IMR-90 (cell line): ENCODE results near the gene CNDP1. TPM values are rescaled to one million over a fixed set of nuclear protein-coding genes. Genes with fewer than 3 reads are reported as not detected.

Experiments used
- ATAC-seq: fragments of 200-7000 bp; cut with Tn5 transposase; 2 replicates; pipeline ENCODE4 v1.9.1; 2020; ENCODE audit warnings: low read depth, mild to moderate bottlenecking, moderate library complexity
- BruUV-seq: library from RNA; stranded (reverse); fragments of 400-500 nt; replicated peaks from 2 replicates; lab custom pipeline; 2021; lab: Mats Ljungman, UMichigan
- CTCF ChIA-PET: fragments of 300-600 bp; formaldehyde crosslinking; extraction: SDS; loops from one replicate; lab custom pipeline; 2021; ENCODE audit warnings: antibody characterized with exemption; lab: Yijun Ruan, JAX
- POLR2A ChIA-PET: fragments of 300-600 bp; sonication (Branson Sonifier 250); formaldehyde crosslinking; loops from one replicate; lab custom pipeline; 2022; ENCODE audit warnings: antibody characterized with exemption; ENCODE audit not compliant: unreplicated experiment; lab: Charles Lee
- DNase-seq: peaks from one replicate; pipeline ENCODE4 v3.0.0; 2013
- H2AFZ ChIP-seq: replicated peaks from 2 replicates; pipeline ENCODE3; 2013; ENCODE audit warnings: low read length, mild to moderate bottlenecking; ENCODE audit not compliant: poor library complexity
- H2AK5ac ChIP-seq: 2 replicates; pipeline ENCODE4 v1.6.1; 2013; ENCODE audit warnings: low read depth, low read length, inconsistent platforms
- H2AK9ac ChIP-seq: replicated peaks from 2 replicates; pipeline ENCODE3; 2013; ENCODE audit warnings: mild to moderate bottlenecking, low read depth, low read length, moderate library complexity; ENCODE audit not compliant: poor library complexity
- H2BK120ac ChIP-seq: 2 replicates; pipeline ENCODE4 v1.6.1; 2013; ENCODE audit warnings: low read depth, low read length, inconsistent platforms
- H2BK15ac ChIP-seq: 3 replicates; pipeline ENCODE4 v1.6.1; 2013; ENCODE audit warnings: low read depth, low read length, inconsistent platforms
- H2BK20ac ChIP-seq: 2 replicates; pipeline ENCODE4 v1.6.1; 2013; ENCODE audit warnings: low read depth, mild to moderate bottlenecking, inconsistent platforms, low read length, moderate library complexity
- H2BK5ac ChIP-seq: 2 replicates; pipeline ENCODE4 v1.6.1; 2013; ENCODE audit warnings: mild to moderate bottlenecking, low read depth, low read length, inconsistent platforms; ENCODE audit not compliant: poor library complexity, severe bottlenecking
- H3K14ac ChIP-seq: replicated peaks from 2 replicates; pipeline ENCODE4 v1.6.1; 2013; ENCODE audit warnings: low read depth, low read length, inconsistent platforms
- H3K18ac ChIP-seq: 2 replicates; pipeline ENCODE4 v1.6.1; 2013; ENCODE audit warnings: low read depth, low read length, control low read depth
- H3K23ac ChIP-seq: 2 replicates; pipeline ENCODE4 v1.6.1; 2013; ENCODE audit warnings: low read depth, low read length, inconsistent platforms
- H3K27ac ChIP-seq: 2 replicates; pipeline ENCODE4 v1.5.1; 2013; ENCODE audit warnings: mild to moderate bottlenecking, control low read depth, low read length; ENCODE audit not compliant: insufficient read depth
- H3K27me3 ChIP-seq: 2 replicates; pipeline ENCODE4 v1.6.1; 2013; ENCODE audit warnings: low read length; ENCODE audit not compliant: control insufficient read depth, insufficient read depth
- H3K36me3 ChIP-seq: 2 replicates; pipeline ENCODE4 v1.6.1; 2013; ENCODE audit warnings: low read length, mixed read lengths; ENCODE audit not compliant: control insufficient read depth, insufficient read depth
- H3K4ac ChIP-seq: 2 replicates; pipeline ENCODE4 v1.6.1; 2013; ENCODE audit warnings: low read depth, low read length, inconsistent platforms
- H3K4me1 ChIP-seq: 2 replicates; pipeline ENCODE4 v1.6.1; 2013; ENCODE audit warnings: low read length, mixed read lengths; ENCODE audit not compliant: control insufficient read depth, insufficient read depth
- H3K4me2 ChIP-seq: 2 replicates; pipeline ENCODE4 v1.6.1; 2013; ENCODE audit warnings: low read depth, mild to moderate bottlenecking, control low read depth, low read length, moderate library complexity
- H3K4me3 ChIP-seq: 2 replicates; pipeline ENCODE4 v1.5.1; 2013; ENCODE audit warnings: low read depth, mild to moderate bottlenecking, control low read depth, low read length, moderate library complexity; ENCODE audit not compliant: insufficient read depth
- H3K56ac ChIP-seq: 2 replicates; pipeline ENCODE4 v1.6.1; 2013; ENCODE audit warnings: low read length, inconsistent platforms; ENCODE audit not compliant: insufficient read depth; ENCODE audit errors: extremely low read depth
- H3K79me1 ChIP-seq, 2 experiments: 2 replicates each; pipeline ENCODE4 v1.6.1; 2013; ENCODE audit warnings: low read length in 2 of 2, inconsistent platforms in 1 of 2, low read depth in 1 of 2
- H3K9ac ChIP-seq: 2 replicates; pipeline ENCODE4 v1.6.1; 2013; ENCODE audit warnings: low read depth, low read length, control low read depth
- H3K9me1 ChIP-seq: 2 replicates; pipeline ENCODE4 v1.6.1; 2013; ENCODE audit warnings: low read length, inconsistent platforms; ENCODE audit not compliant: insufficient read depth
- H3K9me3 ChIP-seq: 2 replicates; pipeline ENCODE4 v1.6.1; 2013; ENCODE audit warnings: low read length; ENCODE audit not compliant: control insufficient read depth, insufficient read depth
- H4K20me1 ChIP-seq: 2 replicates; pipeline ENCODE4 v1.6.1; 2013; ENCODE audit warnings: low read length, inconsistent platforms; ENCODE audit not compliant: insufficient read depth
- H4K5ac ChIP-seq: 2 replicates; pipeline ENCODE4 v1.6.1; 2013; ENCODE audit warnings: mild to moderate bottlenecking, low read depth, low read length, control low read depth
- H4K8ac ChIP-seq, 2 experiments: 2 replicates each; pipeline ENCODE4 v1.6.1; 2013; ENCODE audit warnings: low read depth in 2 of 2, low read length in 2 of 2, control low read depth in 1 of 2, inconsistent platforms in 1 of 2
- H4K91ac ChIP-seq: 2 replicates; pipeline ENCODE4 v1.6.1; 2013; ENCODE audit warnings: low read depth, low read length, inconsistent platforms; ENCODE audit not compliant: insufficient read depth
- BHLHE40 ChIP-seq: fragments of 150-350 bp; IDR thresholded peaks from 2 replicates; pipeline ENCODE4 v1.6.1; 2016; ENCODE audit warnings: mild to moderate bottlenecking, low read depth, low read length
- CEBPB ChIP-seq: IDR thresholded peaks from 2 replicates; pipeline ENCODE4 v1.6.1; 2012; ENCODE audit warnings: low read depth, low read length, improper control_type of control experiment
- CHD1 ChIP-seq: IDR thresholded peaks from 2 replicates; pipeline ENCODE4 v1.6.1; 2012; ENCODE audit warnings: low read depth, low read length, improper control_type of control experiment
- FOS ChIP-seq: fragments of 150-350 bp; IDR thresholded peaks from 2 replicates; pipeline ENCODE4 v1.6.1; 2016; ENCODE audit warnings: low read depth, low read length
- MAFK ChIP-seq: IDR thresholded peaks from 2 replicates; pipeline ENCODE4 v1.6.1; 2012; ENCODE audit warnings: low read depth, low read length, improper control_type of control experiment
- MAZ ChIP-seq: IDR thresholded peaks from 2 replicates; pipeline ENCODE4 v1.6.1; 2012; ENCODE audit warnings: low read depth, mild to moderate bottlenecking, low read length, improper control_type of control experiment, moderate library complexity, borderline replicate concordance
- MXI1 ChIP-seq: IDR thresholded peaks from 2 replicates; pipeline ENCODE4 v1.6.1; 2012; ENCODE audit warnings: low read depth, mild to moderate bottlenecking, low read length, moderate library complexity, borderline replicate concordance
- NFE2L2 ChIP-seq: fragments of 150-350 bp; IDR thresholded peaks from 2 replicates; pipeline ENCODE4 v1.6.1; 2016; ENCODE audit warnings: low read depth, mild to moderate bottlenecking, low read length
- POLR2A ChIP-seq: IDR thresholded peaks from 2 replicates; pipeline ENCODE4 v1.6.1; 2012; ENCODE audit warnings: mild to moderate bottlenecking, low read depth, low read length
- RAD21 ChIP-seq: IDR thresholded peaks from 2 replicates; pipeline ENCODE4 v1.6.1; 2012; ENCODE audit warnings: low read length, improper control_type of control experiment
- RCOR1 ChIP-seq: IDR thresholded peaks from 2 replicates; pipeline ENCODE4 v1.6.1; 2012; ENCODE audit warnings: mild to moderate bottlenecking, low read length, improper control_type of control experiment; ENCODE audit not compliant: insufficient replicate concordance
- RFX5 ChIP-seq: IDR thresholded peaks from 2 replicates; pipeline ENCODE4 v1.8.0; 2012; ENCODE audit warnings: low read depth, mild to moderate bottlenecking, low read length, moderate library complexity
- SMC3 ChIP-seq: fragments of 150-350 bp; IDR thresholded peaks from 2 replicates; pipeline ENCODE4 v1.6.1; 2016; ENCODE audit warnings: low read depth, mild to moderate bottlenecking, antibody characterized with exemption, low read length, moderate library complexity
- WGBS, 2 experiments: methylation state at CpG; one replicate each; pipeline versions ENCODE4 v1.1.5 to v1.1.7; 2013; ENCODE audit warnings: missing lambda C conversion rate in 2 of 2; ENCODE audit not compliant: insufficient read length in 1 of 2; ENCODE audit errors: extremely low coverage in 2 of 2; 5-methylcytosine and 5-hydroxymethylcytosine counted together
- dilution Hi-C: fragments of 300-500 bp; cut with HindIII; formaldehyde crosslinking; loops from one replicate; pipeline ENCODE4 v1.14.3; 2018; ENCODE audit warnings: low sequenced_read_pairs; ENCODE audit not compliant: unreplicated experiment
- in situ Hi-C: fragments of 300-500 bp; cut with MboI; formaldehyde crosslinking; loops from 3 replicates; pipeline ENCODE4 v1.14.3; 2019; ENCODE audit warnings: low sequenced_read_pairs, inconsistent platforms, mixed read lengths
- intact Hi-C: fragments of 100-400 bp; cut with micrococcal nuclease; formaldehyde crosslinking; loops from 2 replicates; pipeline ENCODE4 v1.10.0; 2022
- polyA plus RNA-seq, 3 experiments: library from polyadenylated mRNA; depleted of rRNA; stranded (reverse); fragments of >200 nt; gene quantifications; 2 replicates each; pipeline ENCODE4 v1.2.3, GENCODE V29; 2012; ENCODE audit warnings: low replicate concordance in 1 of 3
- total RNA-seq: library from RNA; depleted of rRNA; stranded (reverse); fragments of >200 nt; gene quantifications from 2 replicates; pipeline ENCODE4 v1.2.3, GENCODE V29; 2012
- TF ChIP-seq, protein P1 (sequence below): conservative IDR thresholded peaks from 2 replicates; pipeline ENCODE4 v1.5.1; 2012; ENCODE audit warnings: mild to moderate bottlenecking, low read depth, low read length, improper control_type of control experiment
- TF ChIP-seq, protein P2 (sequence below): fragments of 150-350 bp; IDR thresholded peaks from 2 replicates; pipeline ENCODE4 v1.6.1; 2016; ENCODE audit warnings: low read depth, mild to moderate bottlenecking, low read length, moderate library complexity, borderline replicate concordance
- TF ChIP-seq, protein P3 (sequence below): fragments of 150-350 bp; IDR thresholded peaks from 2 replicates; pipeline ENCODE4 v1.6.1; 2017; ENCODE audit warnings: mild to moderate bottlenecking, antibody characterized with exemption, low read length, low read depth

The CNDP1 gene
- total and polyA plus RNA-seq, 2 of the 4 experiments (the other 2 are of a cell fraction), result not detected

DNA sequence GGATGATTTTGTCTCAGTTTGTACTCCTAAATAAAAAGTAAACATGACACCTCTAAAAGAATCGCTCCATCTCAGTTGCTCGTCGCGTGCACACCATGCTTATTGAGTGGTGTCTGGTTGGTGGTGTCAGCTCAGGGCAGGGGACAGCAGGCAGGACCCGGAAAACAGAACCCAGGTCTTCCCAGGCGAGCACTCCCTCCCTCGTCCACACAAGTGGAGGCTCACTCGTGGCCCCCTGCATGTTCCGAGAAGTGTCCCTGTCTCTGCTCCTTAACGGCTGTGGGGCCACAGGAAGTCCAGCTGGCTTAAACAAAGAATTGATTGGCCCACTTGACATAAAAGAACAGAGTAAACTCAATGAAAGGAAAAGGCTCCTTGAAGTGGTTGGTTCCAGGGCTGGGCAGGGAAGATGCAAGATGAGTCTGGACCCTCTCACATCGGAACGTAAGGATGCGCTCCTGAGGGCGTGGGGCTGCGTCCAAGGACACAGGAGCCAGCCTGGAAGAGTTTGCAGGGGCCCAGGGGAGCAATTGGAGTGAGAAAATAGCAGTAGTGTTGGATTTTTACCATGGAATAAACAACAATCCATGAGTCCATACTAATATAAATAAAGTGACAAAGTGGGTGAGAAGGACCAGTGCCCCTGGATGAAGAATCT lies 13.1 kb upstream of the CNDP1 start:
- dilution Hi-C loops, result no loop called here
- Histone ChIP-seq H3K36me3 (peaks cover 36% of the 10 kb centered on the region), H4K91ac (no peak overlapping the region), H3K14ac (no peak overlapping the region), H2BK120ac (no peak overlapping the region), H2AK9ac (no peak overlapping the region), H2BK20ac (no peak overlapping the region), H2AFZ (no peak overlapping the region), H3K56ac (no peak overlapping the region), H3K23ac (no peak overlapping the region), H3K4me2 (no peak overlapping the region), H3K4me1 (peaks cover 1% of the 10 kb centered on the region; the same call in 1 of the 2 replicates), H4K5ac (no peak overlapping the region), H4K20me1 (no peaks in the 10 kb centered on the region), H3K18ac (no peak overlapping the region), H3K27ac (no peak overlapping the region), H3K4ac (no peak overlapping the region), H4K8ac (no peak overlapping the region), H2BK15ac (no peak overlapping the region), H3K79me1 (no peaks in the 10 kb centered on the region), H3K9me3 (no peaks in the 10 kb centered on the region), H3K27me3 (no peaks in the 10 kb centered on the region), H2AK5ac (no peak overlapping the region), H3K9me1 (no peaks in the 10 kb centered on the region; the same call in 1 of the 2 replicates), H3K9ac (no peak overlapping the region), H3K4me3 (no peak overlapping the region), H2BK5ac (no peak overlapping the region)
- TF ChIP-seq CEBPB (no peak), FOS (no peak), RCOR1 (no peak), POLR2A (no peak), RAD21 (no peak), MAFK (no peak), BHLHE40 (no peak), RFX5 (no peak), CHD1 (no peak), MAZ (no peak), SMC3 (no peak), MXI1 (no peak), NFE2L2 (no peak)
- TF ChIP-seq, protein P1, sequence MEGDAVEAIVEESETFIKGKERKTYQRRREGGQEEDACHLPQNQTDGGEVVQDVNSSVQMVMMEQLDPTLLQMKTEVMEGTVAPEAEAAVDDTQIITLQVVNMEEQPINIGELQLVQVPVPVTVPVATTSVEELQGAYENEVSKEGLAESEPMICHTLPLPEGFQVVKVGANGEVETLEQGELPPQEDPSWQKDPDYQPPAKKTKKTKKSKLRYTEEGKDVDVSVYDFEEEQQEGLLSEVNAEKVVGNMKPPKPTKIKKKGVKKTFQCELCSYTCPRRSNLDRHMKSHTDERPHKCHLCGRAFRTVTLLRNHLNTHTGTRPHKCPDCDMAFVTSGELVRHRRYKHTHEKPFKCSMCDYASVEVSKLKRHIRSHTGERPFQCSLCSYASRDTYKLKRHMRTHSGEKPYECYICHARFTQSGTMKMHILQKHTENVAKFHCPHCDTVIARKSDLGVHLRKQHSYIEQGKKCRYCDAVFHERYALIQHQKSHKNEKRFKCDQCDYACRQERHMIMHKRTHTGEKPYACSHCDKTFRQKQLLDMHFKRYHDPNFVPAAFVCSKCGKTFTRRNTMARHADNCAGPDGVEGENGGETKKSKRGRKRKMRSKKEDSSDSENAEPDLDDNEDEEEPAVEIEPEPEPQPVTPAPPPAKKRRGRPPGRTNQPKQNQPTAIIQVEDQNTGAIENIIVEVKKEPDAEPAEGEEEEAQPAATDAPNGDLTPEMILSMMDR, result no peak
- TF ChIP-seq, protein P2, sequence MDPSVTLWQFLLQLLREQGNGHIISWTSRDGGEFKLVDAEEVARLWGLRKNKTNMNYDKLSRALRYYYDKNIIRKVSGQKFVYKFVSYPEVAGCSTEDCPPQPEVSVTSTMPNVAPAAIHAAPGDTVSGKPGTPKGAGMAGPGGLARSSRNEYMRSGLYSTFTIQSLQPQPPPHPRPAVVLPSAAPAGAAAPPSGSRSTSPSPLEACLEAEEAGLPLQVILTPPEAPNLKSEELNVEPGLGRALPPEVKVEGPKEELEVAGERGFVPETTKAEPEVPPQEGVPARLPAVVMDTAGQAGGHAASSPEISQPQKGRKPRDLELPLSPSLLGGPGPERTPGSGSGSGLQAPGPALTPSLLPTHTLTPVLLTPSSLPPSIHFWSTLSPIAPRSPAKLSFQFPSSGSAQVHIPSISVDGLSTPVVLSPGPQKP, result no peak
- TF ChIP-seq, protein P3, sequence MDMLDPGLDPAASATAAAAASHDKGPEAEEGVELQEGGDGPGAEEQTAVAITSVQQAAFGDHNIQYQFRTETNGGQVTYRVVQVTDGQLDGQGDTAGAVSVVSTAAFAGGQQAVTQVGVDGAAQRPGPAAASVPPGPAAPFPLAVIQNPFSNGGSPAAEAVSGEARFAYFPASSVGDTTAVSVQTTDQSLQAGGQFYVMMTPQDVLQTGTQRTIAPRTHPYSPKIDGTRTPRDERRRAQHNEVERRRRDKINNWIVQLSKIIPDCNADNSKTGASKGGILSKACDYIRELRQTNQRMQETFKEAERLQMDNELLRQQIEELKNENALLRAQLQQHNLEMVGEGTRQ, result no peak
- intact Hi-C loops, result no loop called here
- POLR2A ChIA-PET, result no interaction called here
- ATAC-seq, result no peak
- BruUV-seq, result no TSS peak
- in situ Hi-C loops, result no loop called here
- CTCF ChIA-PET, result no interaction called here
- WGBS, 2 experiments, result 80% methylated on average over 2 of the region's 15 CpGs; no CpG with 5 or more reads in 1 of the 2 experiments
- DNase-seq, result no peak
